Body of pancreas (tissue), 4 donors: ENCODE data around the gene CARD11.

ENCODE experiments used
- CTCF ChIP-seq, 7 experiments: fragments of 450-650 bp in 4 of 7; fragments of 200-600 bp in 3 of 7; sonication (generic) in 3 of 7; IDR thresholded peaks; one replicate each; pipeline ENCODE4 v1.5.1; 2016 to 2019; ENCODE audit warnings: antibody characterized with exemption in 7 of 7
- POLR2A ChIP-seq, 3 donors: fragments of 450-650 bp; IDR thresholded peaks; one replicate each; pipeline ENCODE4 v1.6.1; 2016; ENCODE audit warnings: antibody characterized with exemption in 3 of 3, mild to moderate bottlenecking in 2 of 3

GRCh38 chr7:2983586-2983985, 60.1 kb downstream of the CARD11 start:
- TF ChIP-seq CTCF (IDR thresholded peaks at IDR 0.05) (no peak), POLR2A (IDR thresholded peaks at IDR 0.05) (no peak)
